Measurements from ENCODE around the gene PLXNA2. TPM values are rescaled to one million over a fixed set of nuclear protein-coding genes. Genes with fewer than 3 reads are reported as not detected.

PLXNA2 gene
- total and polyA plus RNA-seq, 2 donors (not counting 3 experiments of a cell fraction or from before 2014, with no cell fraction given), result 42.6 to 229 TPM

GRCh38 chr1:208209896-208210589 lies 34.1 kb downstream of the PLXNA2 start:
- H3K4me3 ChIP-seq (replicated peaks in 1 of 3; ENCODE audit: insufficient read depth in 1 of 3, low read depth in 1 of 3, low read length in 3 of 3), result no peak overlapping the region
- TF ChIP-seq CTCF (IDR thresholded peaks at IDR 0.05; ENCODE audit: extremely low read depth in 1 of 2, insufficient read depth in 1 of 2, low read depth in 1 of 2, low read length in 2 of 2) (no peak), FOS (IDR thresholded peaks at IDR 0.05; ENCODE audit: borderline replicate concordance, insufficient read depth, low read length) (no peak), POLR2AphosphoS5 (IDR thresholded peaks at IDR 0.05; ENCODE audit: insufficient read depth, low read depth, low read length) (peak; percentile 24)
- no peak overlapping the region for H2AFZ ChIP-seq (ENCODE audit: low read depth, low read length)
- CTCF ChIA-PET, result interaction anchor here (1.0 to 32.5 kb wide), 3 partner anchors 10 to 78 kb away, joined by 4 to 714 read pairs (median 5); partner anchors contain the start of gene PLXNA2
- peak overlapping the region; percentile 94 for H3K27ac ChIP-seq (ENCODE audit: insufficient read depth, low read depth, low read length)
- DNase-seq (ENCODE audit: low read depth, low spot score) (no peak), FAIRE-seq (no peak)
- dilution Hi-C loops (cut with MboI; ENCODE audit: extremely low pct_ligation_motif_present, low sequenced_read_pairs), result no loop called here
- BruUV-seq (replicated peaks), result no TSS peak
- H4K20me1 ChIP-seq (replicated peaks; ENCODE audit: control insufficient read depth, extremely low read depth, insufficient read depth, low read length), result no peaks in the 10 kb centered on the region
- no peaks in the 10 kb centered on the region for H3K9me3 ChIP-seq (replicated peaks; ENCODE audit: control insufficient read depth, insufficient read depth, low read length)
- H3K4me1 ChIP-seq (ENCODE audit: control insufficient read depth, extremely low read depth, insufficient read depth, low read length), result peaks cover 94% of the 10 kb centered on the region
- H3K27me3 ChIP-seq (ENCODE audit: control insufficient read depth in 2 of 2, insufficient read depth in 2 of 2, low read length in 2 of 2), result no peaks in the 10 kb centered on the region
- intact Hi-C loops (cut with micrococcal nuclease), result no loop called here
- peaks cover 12 to 22% of the 10 kb centered on the region in 2 experiments for H3K36me3 ChIP-seq (ENCODE audit: control insufficient read depth in 2 of 2, extremely low read depth in 1 of 2, insufficient read depth in 2 of 2, low read length in 2 of 2)
- POLR2A ChIA-PET, result no interaction called here
- H3K79me2 ChIP-seq (ENCODE audit: control insufficient read depth, insufficient read depth, low read length), result peaks cover 82% of the 10 kb centered on the region
- H3K9me1 ChIP-seq (replicated peaks; ENCODE audit: control insufficient read depth, extremely low read depth, insufficient read depth, low read length), result no peaks in the 10 kb centered on the region
- no peak overlapping the region for H3K4me2 ChIP-seq (ENCODE audit: insufficient read depth, low read length)
- H3K9ac ChIP-seq (replicated peaks; ENCODE audit: extremely low read depth, insufficient read depth, low read length), result no peak overlapping the region

DNA sequence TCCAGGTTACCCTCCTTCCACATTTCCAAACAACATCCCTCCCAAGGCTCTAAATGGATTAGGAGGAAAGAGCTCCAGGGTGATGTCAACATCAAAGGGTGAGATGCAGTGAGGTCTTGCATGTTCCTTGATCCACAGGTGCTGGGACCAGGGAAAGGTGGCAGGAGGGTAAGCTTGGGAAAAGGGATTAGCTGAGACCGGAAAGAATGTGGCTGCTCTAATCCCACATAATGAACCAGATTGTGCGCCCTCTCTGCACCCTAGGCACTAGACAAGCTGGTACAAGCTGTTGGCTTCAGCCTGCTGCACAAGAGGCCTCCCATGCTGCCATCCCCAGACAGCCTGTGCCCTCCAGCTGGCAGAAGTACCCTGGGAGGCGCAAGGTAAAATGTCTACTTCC lies 34.9 kb downstream of the PLXNA2 start:
- no peak for FAIRE-seq

More for the DNA sequence above, 34.9 kb downstream of the PLXNA2 start:
- Histone ChIP-seq H2AFZ (ENCODE audit: low read depth, low read length) (no peak overlapping the region), H4K20me1 (replicated peaks; ENCODE audit: control insufficient read depth, extremely low read depth, insufficient read depth, low read length) (no peaks in the 10 kb centered on the region), H3K4me3 (replicated peaks in 1 of 3; ENCODE audit: insufficient read depth in 1 of 3, low read depth in 1 of 3, low read length in 3 of 3) (no peak overlapping the region), H3K9me3 (replicated peaks; ENCODE audit: control insufficient read depth, insufficient read depth, low read length) (no peaks in the 10 kb centered on the region), H3K79me2 (ENCODE audit: control insufficient read depth, insufficient read depth, low read length) (peaks cover 76% of the 10 kb centered on the region), H3K9me1 (replicated peaks; ENCODE audit: control insufficient read depth, extremely low read depth, insufficient read depth, low read length) (no peaks in the 10 kb centered on the region), H3K9ac (replicated peaks; ENCODE audit: extremely low read depth, insufficient read depth, low read length) (peak overlapping the region; percentile 4), H3K4me2 (ENCODE audit: insufficient read depth, low read length) (no peak overlapping the region), H3K27me3 (ENCODE audit: control insufficient read depth in 2 of 2, insufficient read depth in 2 of 2, low read length in 2 of 2) (no peaks in the 10 kb centered on the region), H3K36me3 (ENCODE audit: control insufficient read depth in 2 of 2, extremely low read depth in 1 of 2, insufficient read depth in 2 of 2, low read length in 2 of 2) (peaks cover 12 to 20% of the 10 kb centered on the region in 2 experiments), H3K27ac (ENCODE audit: insufficient read depth, low read depth, low read length) (peak overlapping the region; percentile 94), H3K4me1 (ENCODE audit: control insufficient read depth, extremely low read depth, insufficient read depth, low read length) (peaks cover 94% of the 10 kb centered on the region)
- intact Hi-C loops (cut with micrococcal nuclease), result no loop called here
- DNase-seq (ENCODE audit: low read depth, low spot score), result no peak
- CTCF ChIA-PET, result interaction anchor here (0.5 to 32.5 kb wide), 3 partner anchors 10 to 271 kb away, joined by 3 to 714 read pairs (median 5); partner anchors contain the start of gene PLXNA2
- dilution Hi-C loops (cut with MboI; ENCODE audit: extremely low pct_ligation_motif_present, low sequenced_read_pairs), result no loop called here
- POLR2A ChIA-PET, result no interaction called here
- BruUV-seq (replicated peaks), result no TSS peak
- TF ChIP-seq, protein P1, sequence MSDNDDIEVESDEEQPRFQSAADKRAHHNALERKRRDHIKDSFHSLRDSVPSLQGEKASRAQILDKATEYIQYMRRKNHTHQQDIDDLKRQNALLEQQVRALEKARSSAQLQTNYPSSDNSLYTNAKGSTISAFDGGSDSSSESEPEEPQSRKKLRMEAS (IDR thresholded peaks at IDR 0.05; ENCODE audit: insufficient read depth, insufficient read length), result no peak
- TF ChIP-seq JUN (IDR thresholded peaks at IDR 0.05; ENCODE audit: borderline replicate concordance, insufficient read depth, insufficient read length, low read depth) (no peak), EZH2 (IDR thresholded peaks at IDR 0.05; ENCODE audit: borderline replicate concordance, low read depth, low read length, severe bottlenecking) (no peak), FOS (IDR thresholded peaks at IDR 0.05; ENCODE audit: borderline replicate concordance, insufficient read depth, low read length) (no peak), GATA2 (IDR thresholded peaks at IDR 0.05; ENCODE audit: insufficient read depth, insufficient read length, low read depth, low read length) (no peak)
